Measurements from ENCODE around the gene ZNF837.

ZNF837 gene

DNA sequence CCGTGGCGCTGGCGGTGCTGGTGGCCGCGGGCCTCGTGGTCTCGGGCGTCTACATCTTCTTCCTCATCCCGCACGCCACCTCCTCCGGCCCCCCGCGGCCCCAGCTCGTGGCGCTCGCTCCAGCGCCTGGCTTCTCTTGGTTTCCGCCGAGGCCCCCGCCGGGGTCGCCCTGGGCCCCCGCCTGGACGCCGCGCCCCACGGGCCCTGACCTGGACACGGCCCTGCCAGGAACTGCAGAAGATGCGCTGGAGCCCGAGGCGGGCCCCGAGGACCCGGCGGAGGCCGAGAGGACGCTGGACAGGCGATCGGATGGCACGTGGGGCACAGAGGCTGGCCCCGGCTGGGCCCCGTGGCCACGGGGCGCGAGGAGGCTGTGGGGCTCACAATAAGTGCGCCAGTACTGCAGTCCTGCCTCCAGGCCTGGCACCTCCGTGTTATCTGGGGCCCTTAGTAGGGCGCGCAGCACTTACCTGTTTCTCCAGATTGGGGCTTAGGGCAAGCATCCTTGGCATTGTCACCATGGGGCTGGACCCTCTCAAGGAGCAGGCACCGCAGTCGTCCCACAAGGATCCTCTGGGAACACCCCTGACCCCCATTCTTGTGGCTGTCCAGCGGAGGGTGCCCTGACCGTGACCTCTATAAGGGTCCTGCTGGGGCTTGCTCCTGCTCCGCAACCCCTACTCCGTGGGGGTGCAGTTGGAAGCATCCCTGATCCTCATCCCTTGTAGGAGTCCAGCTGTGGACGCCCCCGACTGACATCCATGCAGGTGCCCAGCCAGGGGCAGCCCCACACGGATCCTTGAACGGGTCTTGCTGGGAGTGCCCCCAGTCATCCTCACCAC lies 16.1 kb upstream of the ZNF837 start:
- peaks cover 3 to 22% (median 20%) of the 10 kb centered on the region in 5 donors for H3K4me1 ChIP-seq (ENCODE audit: control insufficient read depth in 5 of 5, insufficient read depth in 5 of 5, low read length in 5 of 5)

DNA sequence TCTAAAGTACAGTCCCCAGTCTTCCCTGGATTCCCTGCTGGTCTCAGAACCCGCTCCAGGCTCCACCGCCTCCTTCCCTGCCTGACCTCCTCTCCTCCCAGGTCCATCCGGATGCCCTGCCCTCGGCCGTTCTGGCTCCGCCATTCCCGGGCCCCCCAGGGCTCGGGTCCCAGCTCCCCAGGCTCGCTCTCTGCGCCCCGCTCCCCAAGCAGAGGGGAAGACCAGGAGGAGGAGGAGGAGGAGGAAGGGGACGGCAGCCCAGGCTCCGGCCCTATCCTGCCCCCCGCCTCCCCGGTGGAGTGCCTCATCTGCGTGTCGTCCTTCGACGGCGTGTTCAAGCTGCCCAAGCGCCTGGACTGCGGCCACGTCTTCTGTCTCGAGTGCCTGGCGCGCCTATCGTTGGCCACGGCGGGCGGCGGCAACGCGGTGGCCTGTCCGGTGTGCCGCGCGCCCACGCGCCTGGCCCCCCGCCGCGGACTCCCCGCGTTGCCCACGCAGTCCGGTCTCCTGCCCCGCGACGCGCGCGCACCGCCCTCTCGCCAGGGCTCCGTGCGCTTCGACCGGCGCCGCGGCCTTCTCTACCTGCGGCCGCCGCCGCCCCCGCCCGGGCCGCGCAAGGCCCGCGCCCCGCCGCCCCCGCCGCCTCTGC lies 15.3 kb upstream of the ZNF837 start:
- Histone ChIP-seq H3K4me3 (ENCODE audit: low read depth in 1 of 5, low read length in 5 of 5) (peak overlapping the region in 1 of 5 donors; percentile 34), H3K9ac (ENCODE audit: low read length in 5 of 5) (peak overlapping the region in 1 of 5 donors; percentile 10), H3K27me3 (ENCODE audit: control insufficient read depth in 5 of 5, insufficient read depth in 4 of 5, low read length in 5 of 5) (peaks cover 20 to 30% (median 26%) of the 10 kb centered on the region in 5 donors), H3K9me3 (ENCODE audit: control insufficient read depth in 5 of 5, low read length in 5 of 5) (no peaks in the 10 kb centered on the region), H3K36me3 (ENCODE audit: control insufficient read depth in 5 of 5, insufficient read depth in 5 of 5, low read length in 5 of 5) (peaks cover 0 to 40% (median 31%) of the 10 kb centered on the region in 5 donors), H3K27ac (ENCODE audit: low read depth, low read length) (no peak overlapping the region), H3K4me1 (ENCODE audit: control insufficient read depth in 5 of 5, insufficient read depth in 5 of 5, low read length in 5 of 5) (peaks cover 3 to 16% (median 14%) of the 10 kb centered on the region in 5 donors)

More for the DNA sequence above, 16.1 kb upstream of the ZNF837 start:
- Histone ChIP-seq H3K36me3 (ENCODE audit: control insufficient read depth in 5 of 5, insufficient read depth in 5 of 5, low read length in 5 of 5) (peaks cover 0 to 32% (median 29%) of the 10 kb centered on the region in 5 donors), H3K4me3 (ENCODE audit: low read depth in 1 of 5, low read length in 5 of 5) (no peak overlapping the region), H3K27me3 (ENCODE audit: control insufficient read depth in 5 of 5, insufficient read depth in 4 of 5, low read length in 5 of 5) (peaks cover 20 to 30% (median 26%) of the 10 kb centered on the region in 5 donors), H3K9ac (ENCODE audit: low read length in 5 of 5) (no peak overlapping the region), H3K27ac (ENCODE audit: low read depth, low read length) (no peak overlapping the region), H3K9me3 (ENCODE audit: control insufficient read depth in 5 of 5, low read length in 5 of 5) (no peaks in the 10 kb centered on the region)

DNA sequence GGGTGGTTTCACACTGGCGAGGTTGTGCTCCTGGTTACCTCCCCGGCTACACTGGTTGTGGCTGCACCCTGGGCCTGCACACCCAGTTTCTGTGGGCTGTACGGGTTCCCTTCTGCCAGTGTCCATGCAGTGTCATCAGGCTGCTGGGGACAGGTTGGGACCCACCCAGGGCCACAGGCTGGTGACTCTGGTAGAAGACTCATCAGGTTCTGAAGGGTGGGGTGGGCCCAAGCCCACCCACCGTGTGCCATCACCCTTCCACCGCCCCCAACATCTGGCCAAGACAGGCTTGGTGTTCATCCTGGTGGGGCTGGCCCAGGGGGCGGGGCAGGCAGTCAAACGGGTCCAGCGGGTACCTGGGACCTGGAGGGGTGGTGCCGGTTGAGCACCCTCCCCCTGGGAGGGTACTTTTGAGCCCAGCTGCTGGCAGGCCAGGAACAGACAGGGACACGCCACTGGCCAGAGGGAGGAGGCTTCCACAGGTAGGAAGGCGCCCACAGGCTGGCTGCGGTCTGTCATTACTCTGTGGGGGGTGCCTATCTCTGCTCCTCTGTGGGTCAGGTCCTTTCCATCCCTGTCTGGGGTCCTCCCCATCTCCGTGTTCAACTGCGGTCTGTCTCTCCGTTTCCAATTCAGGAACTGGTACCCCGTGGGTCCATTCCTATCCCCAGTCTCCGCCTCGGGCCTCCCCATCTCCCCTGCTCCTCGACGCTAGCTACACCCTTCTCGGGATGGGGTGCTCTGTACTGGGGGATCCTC lies 14.6 kb upstream of the ZNF837 start, which contains the start of gene RNF225:
Gene RNF225 (plus strand): TSS at position 437 of the 759 bp plus-strand sequence. CDS start 434 bp downstream, outside the sequence.
- Histone ChIP-seq H3K9me3 (ENCODE audit: control insufficient read depth in 5 of 5, low read length in 5 of 5) (no peaks in the 10 kb centered on the region), H3K36me3 (ENCODE audit: control insufficient read depth in 5 of 5, insufficient read depth in 5 of 5, low read length in 5 of 5) (peaks cover 3 to 47% (median 37%) of the 10 kb centered on the region in 5 donors), H3K4me1 (ENCODE audit: control insufficient read depth in 5 of 5, insufficient read depth in 5 of 5, low read length in 5 of 5) (peaks cover 0 to 12% (median 7%) of the 10 kb centered on the region in 5 donors), H3K9ac (ENCODE audit: low read length in 5 of 5) (peak within 1 kb of the TSS in 1 of 5 donors; percentile 10), H3K4me3 (ENCODE audit: low read depth in 1 of 5, low read length in 5 of 5) (peak within 1 kb of the TSS in 1 of 5 donors; percentile 34), H3K27ac (ENCODE audit: low read depth, low read length) (no peak within 1 kb of the TSS), H3K27me3 (ENCODE audit: control insufficient read depth in 5 of 5, insufficient read depth in 4 of 5, low read length in 5 of 5) (peaks cover 20 to 30% (median 26%) of the 10 kb centered on the region in 5 donors)

GRCh38 chr19:58394821-58395219 lies 14.0 kb upstream of the ZNF837 start:
- Histone ChIP-seq H3K9me3 (ENCODE audit: control insufficient read depth in 5 of 5, low read length in 5 of 5) (no peaks in the 10 kb centered on the region), H3K9ac (ENCODE audit: low read length in 5 of 5) (no peak overlapping the region), H3K4me3 (ENCODE audit: low read depth in 1 of 5, low read length in 5 of 5) (no peak overlapping the region), H3K27ac (ENCODE audit: low read depth, low read length) (no peak overlapping the region), H3K4me1 (ENCODE audit: control insufficient read depth in 5 of 5, insufficient read depth in 5 of 5, low read length in 5 of 5) (peaks cover 0 to 9% (median 4%) of the 10 kb centered on the region in 5 donors), H3K36me3 (ENCODE audit: control insufficient read depth in 5 of 5, insufficient read depth in 5 of 5, low read length in 5 of 5) (peaks cover 3 to 48% (median 37%) of the 10 kb centered on the region in 5 donors), H3K27me3 (ENCODE audit: control insufficient read depth in 5 of 5, insufficient read depth in 4 of 5, low read length in 5 of 5) (peaks cover 20 to 30% (median 26%) of the 10 kb centered on the region in 5 donors)

GRCh38 chr19:58393725-58394033 lies 12.8 kb upstream of the ZNF837 start:
- H3K9me3 ChIP-seq (ENCODE audit: control insufficient read depth in 5 of 5, low read length in 5 of 5): no peaks in the 10 kb centered on the region
- H3K9ac ChIP-seq (ENCODE audit: low read length in 5 of 5): no peak overlapping the region
- peaks cover 6 to 55% (median 42%) of the 10 kb centered on the region in 5 donors for H3K36me3 ChIP-seq (ENCODE audit: control insufficient read depth in 5 of 5, insufficient read depth in 5 of 5, low read length in 5 of 5)
- H3K27ac ChIP-seq (ENCODE audit: low read depth, low read length): no peak overlapping the region
- H3K4me3 ChIP-seq (ENCODE audit: low read depth in 1 of 5, low read length in 5 of 5): no peak overlapping the region
- H3K4me1 ChIP-seq (ENCODE audit: control insufficient read depth in 5 of 5, insufficient read depth in 5 of 5, low read length in 5 of 5): peaks cover 0 to 9% (median 4%) of the 10 kb centered on the region in 5 donors
- H3K27me3 ChIP-seq (ENCODE audit: control insufficient read depth in 5 of 5, insufficient read depth in 4 of 5, low read length in 5 of 5): peaks cover 20 to 30% (median 26%) of the 10 kb centered on the region in 5 donors

- Histone ChIP-seq H3K4me1 (ENCODE audit: control insufficient read depth in 5 of 5, insufficient read depth in 5 of 5, low read length in 5 of 5) (peaks cover 0 to 13% (median 7%) of the 10 kb centered on the region in 5 donors), H3K9me3 (ENCODE audit: control insufficient read depth in 5 of 5, low read length in 5 of 5) (no peaks in the 10 kb centered on the region), H3K9ac (ENCODE audit: low read length in 5 of 5) (no peak overlapping the region), H3K27me3 (ENCODE audit: control insufficient read depth in 5 of 5, insufficient read depth in 4 of 5, low read length in 5 of 5) (peaks cover 20 to 27% (median 23%) of the 10 kb centered on the region in 5 donors), H3K27ac (ENCODE audit: low read depth, low read length) (no peak overlapping the region), H3K36me3 (ENCODE audit: control insufficient read depth in 5 of 5, insufficient read depth in 5 of 5, low read length in 5 of 5) (peaks cover 6 to 59% (median 44%) of the 10 kb centered on the region in 5 donors), H3K4me3 (ENCODE audit: low read depth in 1 of 5, low read length in 5 of 5) (no peak overlapping the region)
Observed at GRCh38 chr19:58392945-58393724, 12.3 kb upstream of the ZNF837 start.

- H3K4me1 ChIP-seq (ENCODE audit: control insufficient read depth in 5 of 5, insufficient read depth in 5 of 5, low read length in 5 of 5): peaks cover 9 to 34% (median 25%) of the 10 kb centered on the region in 5 donors
- peak overlapping the region; percentile 73 to 87 (median 85) for H3K4me3 ChIP-seq (ENCODE audit: low read depth in 1 of 5, low read length in 5 of 5)
- no peaks in the 10 kb centered on the region for H3K9me3 ChIP-seq (ENCODE audit: control insufficient read depth in 5 of 5, low read length in 5 of 5)
- peak overlapping the region in 3 of 5 donors; percentile 72 to 90 (median 85) for H3K9ac ChIP-seq (ENCODE audit: low read length in 5 of 5)
- H3K27me3 ChIP-seq (ENCODE audit: control insufficient read depth in 5 of 5, insufficient read depth in 4 of 5, low read length in 5 of 5): no peaks in the 10 kb centered on the region
- no peak overlapping the region for H3K27ac ChIP-seq (ENCODE audit: low read depth, low read length)
- H3K36me3 ChIP-seq (ENCODE audit: control insufficient read depth in 5 of 5, insufficient read depth in 5 of 5, low read length in 5 of 5): peaks cover 6 to 40% (median 23%) of the 10 kb centered on the region in 5 donors
Observed at GRCh38 chr19:58388175-58388526, 7.3 kb upstream of the ZNF837 start.

DNA sequence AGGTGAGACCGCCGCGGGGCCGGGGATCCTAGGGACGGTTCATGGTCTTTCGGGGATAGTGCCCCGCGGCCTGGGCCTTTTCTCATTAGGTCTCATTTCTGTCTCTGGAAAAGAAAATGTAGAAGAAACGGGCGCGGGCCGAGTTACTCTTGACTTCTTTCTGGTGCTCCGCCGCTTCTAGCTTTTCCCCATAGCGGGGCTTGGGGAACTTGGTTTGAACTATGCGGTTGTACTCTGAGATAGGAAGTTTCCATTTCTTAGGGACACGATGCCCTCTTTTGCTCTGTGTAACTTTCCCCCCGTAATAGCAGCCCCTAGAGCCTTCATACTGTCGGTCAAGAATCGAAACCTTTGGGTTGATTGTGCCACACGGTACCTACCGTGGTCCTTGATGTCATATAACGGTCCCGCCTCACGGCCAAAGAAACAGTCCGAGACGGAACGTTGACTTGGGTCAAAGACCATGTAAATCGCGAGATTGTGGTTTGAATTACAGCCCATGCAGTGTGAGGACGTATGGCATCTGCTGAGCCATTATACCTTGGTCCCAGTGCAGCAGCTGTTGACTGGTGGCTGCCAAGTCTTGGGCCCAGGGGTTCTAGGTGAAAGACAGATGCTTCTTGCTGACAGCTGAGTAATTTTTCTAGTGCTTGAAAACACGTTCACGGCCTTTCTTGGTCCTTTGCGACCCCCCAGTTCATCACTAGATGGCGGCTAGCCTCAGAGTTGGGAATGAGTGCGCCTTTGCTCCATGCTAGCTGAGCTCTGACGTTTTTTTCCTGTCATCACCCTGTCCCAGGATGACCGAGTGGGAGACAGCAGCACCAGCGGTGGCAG lies 6.7 kb upstream of the ZNF837 start:
- Histone ChIP-seq H3K27ac (ENCODE audit: low read depth, low read length) (peak overlapping the region; percentile 92), H3K4me1 (ENCODE audit: control insufficient read depth in 5 of 5, insufficient read depth in 5 of 5, low read length in 5 of 5) (peaks cover 9 to 34% (median 25%) of the 10 kb centered on the region in 5 donors), H3K4me3 (ENCODE audit: low read depth in 1 of 5, low read length in 5 of 5) (peak overlapping the region; percentile 73 to 87 (median 85))

More for the DNA sequence above, 6.7 kb upstream of the ZNF837 start:
- Histone ChIP-seq H3K9me3 (ENCODE audit: control insufficient read depth in 5 of 5, low read length in 5 of 5) (no peaks in the 10 kb centered on the region), H3K27me3 (ENCODE audit: control insufficient read depth in 5 of 5, insufficient read depth in 4 of 5, low read length in 5 of 5) (no peaks in the 10 kb centered on the region), H3K36me3 (ENCODE audit: control insufficient read depth in 5 of 5, insufficient read depth in 5 of 5, low read length in 5 of 5) (peaks cover 6 to 34% (median 17%) of the 10 kb centered on the region in 5 donors), H3K9ac (ENCODE audit: low read length in 5 of 5) (peak overlapping the region; percentile 40 to 90 (median 78))

All from subcutaneous abdominal adipose tissue (tissue), 5 donors.